Limb (tissue), 2 donors: ENCODE results near the gene ANXA6.
"Not testable (repeated sequence)": the region's sequence is repeated elsewhere in the genome, so short reads cannot be mapped to it uniquely, and the experiment has no call there.

Experiments
- DNase-seq, 2 donors: peaks; one replicate each; pipeline ENCODE4 v3.0.0-alpha.2; 2016; ENCODE audit errors: extremely low spot score in 2 of 2

The ANXA6 gene

GRCh38 chr5:151157426-151158286 lies at the start of gene ANXA6:
Gene ANXA6, minus strand, starts transcription at chr5:151157779. Its CDS starts 9,878 bp downstream, at chr5:151147901.
- DNase-seq: peak; percentile 86 to 89

- no peak for DNase-seq
Measured at GRCh38 chr5:151205411-151205810, 47.8 kb upstream of the ANXA6 start.

- DNase-seq: no peak
Measured at GRCh38 chr5:151204051-151204450, 46.5 kb upstream of the ANXA6 start.

DNA sequence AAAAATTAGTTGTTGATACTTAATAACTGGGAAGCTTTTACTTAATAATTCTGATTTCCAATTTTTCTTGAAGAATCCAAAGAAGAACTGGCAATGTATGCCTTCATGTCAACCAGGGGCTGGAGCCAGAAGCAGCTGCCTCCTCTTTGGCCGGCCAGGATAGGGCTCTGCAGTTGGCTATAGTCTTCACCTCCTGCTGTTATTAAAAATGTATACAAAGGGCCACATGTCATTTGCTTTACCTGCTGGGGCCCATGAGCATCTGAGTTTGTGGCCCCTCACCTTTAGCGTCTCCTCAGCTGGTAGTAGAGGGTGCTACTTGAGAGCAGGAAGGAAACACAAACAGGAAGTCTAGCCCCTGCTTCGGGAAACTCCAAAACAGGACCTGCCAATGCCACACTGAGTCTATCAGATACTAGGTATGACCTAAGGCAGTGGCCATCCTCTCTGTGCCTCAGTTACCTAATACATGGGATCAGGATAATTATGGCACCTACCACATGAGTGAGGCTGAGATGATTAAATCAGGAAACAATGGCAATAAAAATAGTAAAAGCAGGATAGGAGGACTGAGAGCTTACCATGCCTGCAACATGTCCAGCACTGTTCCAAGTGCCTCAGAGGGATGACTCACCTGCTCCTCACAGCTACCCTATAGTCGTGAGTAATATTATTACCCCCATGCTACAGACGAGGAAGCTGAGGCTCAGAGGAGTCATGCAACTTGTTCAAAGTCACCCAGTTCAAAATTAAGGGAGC lies 45.0 kb upstream of the ANXA6 start:
- no peak for DNase-seq

DNA sequence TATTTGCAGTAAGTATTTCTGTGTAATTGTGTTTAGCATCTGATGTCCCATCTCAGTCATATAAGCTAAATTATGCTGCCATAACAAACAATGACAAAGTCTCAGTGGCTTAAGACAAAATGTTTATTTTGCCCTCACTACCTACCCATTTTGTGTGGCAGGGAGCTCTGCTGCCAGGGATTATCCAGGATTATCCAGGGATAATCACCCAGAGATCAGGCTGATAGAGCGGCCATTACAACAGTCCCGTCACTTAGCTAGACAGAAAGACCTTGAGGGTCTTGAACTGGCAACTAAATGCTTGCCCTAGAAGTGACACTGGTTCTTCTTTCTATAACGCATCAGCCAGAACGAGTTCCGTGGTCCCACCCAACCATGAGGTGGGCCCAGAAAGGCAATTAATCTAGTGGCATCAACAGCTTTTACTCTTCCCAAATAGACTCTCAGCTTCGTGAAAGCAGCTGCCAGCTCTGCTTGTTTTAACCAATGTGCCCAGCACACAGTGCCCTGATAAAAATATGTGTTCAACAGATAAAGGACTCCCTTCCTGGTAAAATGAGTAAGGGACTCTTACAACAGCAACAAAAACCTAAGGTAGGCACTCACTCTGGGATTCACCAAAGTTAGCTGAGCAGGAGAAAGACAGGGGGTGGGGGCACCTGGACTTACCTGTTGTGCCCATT lies 43.5 kb upstream of the ANXA6 start:
- no peak for DNase-seq

GRCh38 chr5:151199581-151200185 lies 42.1 kb upstream of the ANXA6 start:
- no peak for DNase-seq

GRCh38 chr5:151198861-151199260 lies 41.3 kb upstream of the ANXA6 start:
- DNase-seq: no peak

GRCh38 chr5:151197291-151197600 lies 39.7 kb upstream of the ANXA6 start:
- DNase-seq: not testable (repeated sequence)

DNA sequence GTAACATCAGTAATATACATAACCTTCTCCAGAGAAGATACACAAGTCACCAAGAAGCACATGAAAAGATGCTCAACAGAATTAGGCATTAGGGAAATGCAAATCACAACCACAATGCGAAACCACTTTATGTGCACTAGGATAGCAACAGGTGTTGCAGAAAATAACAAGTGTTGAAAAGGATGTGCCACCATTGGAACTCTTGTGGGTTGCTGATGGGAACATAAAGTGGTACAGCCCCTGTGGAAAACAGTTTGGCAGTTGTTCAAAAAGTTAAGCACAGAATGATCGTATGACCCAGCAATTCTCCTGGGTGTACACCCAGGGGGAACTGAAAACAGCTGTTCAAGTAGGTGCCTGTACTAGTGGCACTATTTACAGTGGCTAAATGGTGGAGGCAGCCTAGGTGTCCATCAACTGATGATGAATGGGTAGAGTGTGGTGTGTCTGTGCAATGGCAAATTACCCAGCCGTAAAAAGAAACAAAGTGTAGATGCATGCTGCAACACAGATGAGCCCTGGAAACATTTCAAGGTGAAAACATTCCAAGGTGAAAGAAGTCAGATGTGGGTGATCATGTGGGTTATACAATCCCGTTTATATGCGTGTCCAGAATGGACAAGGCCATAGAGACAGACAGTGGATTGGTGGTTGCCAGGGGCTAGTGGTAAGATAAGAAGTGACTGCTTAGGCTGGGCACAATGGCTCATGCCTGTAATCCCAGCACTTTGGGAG lies 39.1 kb upstream of the ANXA6 start:
- no peak for DNase-seq

DNA sequence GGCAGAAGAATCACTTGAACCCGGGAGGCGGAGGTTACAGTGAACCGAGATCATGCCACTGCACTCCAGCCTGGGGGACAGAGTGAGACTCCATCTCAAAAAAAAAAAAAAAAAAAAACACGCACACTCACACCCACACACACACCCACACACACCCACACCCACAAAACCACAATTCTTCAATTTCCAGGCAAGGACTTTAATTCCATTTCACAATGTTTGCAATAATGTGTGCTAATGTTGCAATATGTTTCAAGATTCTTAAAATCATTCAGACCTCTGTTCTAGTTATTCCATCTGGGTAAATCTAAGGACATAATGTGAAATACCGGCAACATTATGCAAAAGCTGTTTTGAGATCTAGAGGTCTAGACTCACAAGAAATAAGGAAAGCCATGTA lies 38.0 kb upstream of the ANXA6 start:
- no peak for DNase-seq

DNA sequence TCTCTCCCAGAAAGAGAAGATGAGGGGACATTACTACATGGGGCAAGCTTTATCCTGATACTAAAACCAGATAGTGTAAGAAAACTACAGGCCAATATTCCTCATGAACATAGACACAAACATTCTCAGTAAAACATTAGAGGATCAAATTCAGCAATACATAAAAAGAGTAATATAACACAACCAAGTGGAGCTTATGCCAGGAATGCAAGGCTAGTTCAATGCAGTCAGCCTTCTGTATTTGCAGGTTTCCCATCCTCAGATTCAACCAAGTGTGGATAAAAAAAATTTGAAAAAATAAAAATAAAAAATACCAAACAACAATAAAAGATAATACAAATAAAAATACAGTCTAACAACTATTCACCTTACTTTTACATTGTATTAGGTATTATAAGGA lies 35.0 kb upstream of the ANXA6 start:
- no peak for DNase-seq

- DNase-seq: no peak
Measured at GRCh38 chr5:151191661-151192060, 34.1 kb upstream of the ANXA6 start.

DNA sequence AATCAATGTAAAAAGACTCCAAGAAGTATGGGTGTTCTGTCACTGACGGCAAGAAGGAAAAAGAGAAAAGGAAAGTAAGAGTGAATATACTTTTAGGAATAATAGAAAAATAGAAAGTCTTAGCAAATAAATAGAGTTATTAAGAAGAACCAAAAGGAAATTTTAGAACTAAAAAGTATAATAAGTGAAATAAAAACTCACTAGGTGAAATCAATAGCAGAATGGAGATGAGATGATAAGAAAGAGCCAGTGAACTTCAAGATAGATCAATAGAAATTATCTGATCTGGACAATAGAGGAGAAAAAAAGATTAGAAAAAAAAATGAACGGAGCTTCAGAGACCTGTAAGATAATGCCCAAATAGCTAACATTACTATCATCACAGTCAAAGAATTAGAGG lies 31.6 kb upstream of the ANXA6 start:
- no peak for DNase-seq

DNA sequence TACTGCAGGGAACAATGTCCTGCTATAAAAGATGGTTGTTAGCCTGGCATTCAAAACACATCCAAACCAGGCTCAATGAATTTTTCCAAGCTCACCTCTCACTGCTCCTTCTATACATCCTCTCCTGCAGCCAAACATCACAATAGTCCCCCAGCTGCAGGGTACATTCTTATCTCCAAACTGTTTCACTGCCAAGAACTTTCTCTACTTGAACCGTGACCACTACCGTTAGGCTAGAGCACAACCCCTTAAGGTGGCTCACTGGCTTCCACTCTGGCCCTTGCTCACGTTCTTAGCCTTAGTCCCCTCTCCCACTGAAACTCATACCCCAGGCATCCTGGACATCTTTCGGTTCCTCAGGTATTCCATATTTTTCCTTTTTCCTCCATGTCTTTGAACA lies 29.0 kb upstream of the ANXA6 start:
- no peak for DNase-seq

DNA sequence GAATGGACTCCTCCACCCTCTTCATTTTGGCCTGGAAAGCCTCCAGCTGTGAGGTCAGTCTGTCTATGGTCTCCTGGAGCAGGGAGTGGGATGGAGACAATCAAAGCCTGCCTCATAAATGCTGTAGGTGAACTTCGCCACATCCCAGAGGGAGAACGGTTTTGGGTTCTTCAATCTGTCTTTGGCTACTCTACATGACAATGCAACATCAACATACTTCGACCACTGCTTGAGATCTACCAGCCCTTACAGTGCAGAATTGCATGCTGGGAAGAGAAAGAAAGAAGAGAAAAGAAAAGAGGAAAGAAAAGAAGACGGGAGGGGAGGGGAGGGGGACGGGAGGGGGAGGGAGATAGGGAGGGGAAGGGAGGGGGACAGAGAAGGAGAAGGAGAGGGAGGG lies 28.5 kb upstream of the ANXA6 start:
- no peak for DNase-seq

GRCh38 chr5:151184316-151185042 lies 26.9 kb upstream of the ANXA6 start:
- no peak for DNase-seq

DNA sequence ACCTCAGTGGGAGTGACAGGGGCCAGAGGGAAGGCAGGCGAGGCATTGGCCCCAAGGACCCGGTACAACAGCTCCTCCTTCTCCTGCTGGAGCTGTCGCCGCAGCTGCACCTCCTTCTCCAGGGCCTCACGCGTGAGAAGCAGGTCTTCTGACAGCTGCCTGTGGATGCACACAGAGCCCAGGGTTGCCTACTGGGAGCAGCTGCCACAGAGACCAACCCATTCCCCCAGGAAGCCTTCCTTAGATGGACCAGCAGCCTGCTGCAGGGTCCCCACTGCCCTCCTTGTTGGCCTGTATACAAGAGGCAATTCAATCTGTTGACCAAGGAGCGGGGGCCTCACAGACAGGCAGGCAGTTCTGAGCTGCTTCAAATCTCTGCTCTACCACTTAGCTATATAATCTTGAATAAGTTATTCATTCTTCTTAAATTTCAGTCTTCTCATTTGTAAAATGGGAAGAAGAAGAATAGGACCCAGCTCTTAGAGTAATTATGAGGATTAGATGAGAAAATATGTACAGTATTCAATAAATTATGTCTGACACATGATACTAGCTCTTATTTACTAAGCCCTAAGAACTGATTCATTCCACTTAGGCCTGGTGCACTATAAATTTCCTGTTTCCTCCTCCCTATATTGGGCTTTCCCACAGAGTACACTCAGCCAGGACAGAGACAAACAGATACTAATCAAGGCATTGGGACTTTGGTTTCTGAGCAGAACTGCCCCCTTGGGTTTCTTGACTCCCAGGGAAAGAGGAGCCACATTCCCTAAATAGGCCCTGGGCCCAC lies 26.1 kb upstream of the ANXA6 start:
- peak; percentile 42 to 49 for DNase-seq

DNA sequence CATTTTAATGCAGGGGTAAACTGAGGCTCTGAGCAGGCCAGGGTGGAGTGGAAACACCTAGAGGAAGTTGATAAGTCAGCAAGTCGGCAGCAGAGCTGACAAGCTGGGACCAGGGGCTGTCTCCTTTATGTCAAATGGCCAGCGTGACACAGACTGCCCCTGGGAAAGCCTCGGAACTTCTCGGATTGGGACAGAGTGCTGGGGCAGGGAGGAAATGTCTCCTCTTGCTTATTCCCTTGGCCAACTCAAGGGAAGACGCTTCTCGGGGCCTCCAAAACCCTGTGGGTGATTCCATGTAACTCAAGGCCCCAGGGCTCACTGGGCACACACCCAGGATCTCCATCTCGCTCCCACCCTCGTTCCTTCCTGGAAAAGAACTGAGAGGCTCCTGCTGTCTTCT lies 25.4 kb upstream of the ANXA6 start:
- no peak for DNase-seq

DNA sequence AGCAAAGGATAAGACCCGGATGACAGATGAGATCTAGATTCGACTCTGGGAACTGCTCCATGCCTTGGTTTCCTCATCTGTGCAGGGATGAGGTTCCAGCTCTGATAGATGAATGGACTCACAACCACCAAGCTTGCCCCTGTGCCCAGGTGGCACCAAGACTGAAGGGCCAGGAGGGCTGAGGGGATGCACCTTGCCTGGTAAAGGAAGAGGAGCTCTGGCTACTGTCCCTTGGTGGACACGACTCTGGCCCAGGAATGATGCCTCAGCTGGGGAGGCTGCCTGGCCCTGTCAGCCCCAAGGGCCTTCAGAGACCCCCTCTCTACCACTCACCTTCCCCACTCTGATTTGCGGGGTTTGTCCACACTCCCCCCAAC lies 24.9 kb upstream of the ANXA6 start:
- DNase-seq: no peak
